ENCODE results near the gene TPI1. TPM values are rescaled to one million over a fixed set of nuclear protein-coding genes. Genes with fewer than 3 reads are reported as not detected.

Gene TPI1
- 482 TPM for total RNA-seq

DNA sequence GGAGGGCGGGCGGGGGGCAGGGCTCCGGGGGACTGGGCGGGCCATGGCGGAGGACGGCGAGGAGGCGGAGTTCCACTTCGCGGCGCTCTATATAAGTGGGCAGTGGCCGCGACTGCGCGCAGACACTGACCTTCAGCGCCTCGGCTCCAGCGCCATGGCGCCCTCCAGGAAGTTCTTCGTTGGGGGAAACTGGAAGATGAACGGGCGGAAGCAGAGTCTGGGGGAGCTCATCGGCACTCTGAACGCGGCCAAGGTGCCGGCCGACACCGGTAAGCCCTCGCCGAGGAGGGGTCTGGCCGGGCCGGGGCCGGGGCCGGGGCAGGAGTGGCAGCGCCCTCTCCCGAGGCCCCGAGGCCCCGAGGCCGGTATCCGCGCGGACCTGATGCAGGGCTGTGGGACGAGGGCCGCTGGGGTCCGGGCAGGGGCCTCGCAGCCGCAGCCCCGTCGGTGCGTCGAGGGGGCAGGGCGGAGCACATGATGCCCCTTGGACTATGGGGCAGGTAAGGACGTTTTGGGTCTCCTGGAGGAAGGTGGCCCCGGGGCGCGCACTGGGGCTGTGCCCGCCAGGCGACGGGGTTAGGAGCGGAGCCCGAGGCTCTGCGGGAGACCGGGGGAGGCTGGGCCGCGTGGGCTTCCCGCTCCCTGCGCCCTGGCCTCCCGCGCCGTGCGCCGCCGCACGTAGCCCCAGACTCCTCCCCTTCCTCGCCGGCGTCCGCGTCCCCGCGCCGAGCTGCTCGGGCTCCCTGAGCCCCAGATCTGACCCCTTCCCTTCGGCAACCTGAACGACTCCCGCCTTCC is at the start of gene TPI1:
TSS of gene TPI1 (plus strand) at position 119 of the 798 bp plus-strand sequence. CDS start at position 155, 36 bp downstream.
- peak within 1 kb of the TSS; percentile 99 for H3K27ac ChIP-seq
- intact Hi-C loops (cut with DNase I) = loop anchor here (1.0 to 2.0 kb wide), 4 partner anchors 15 to 76 kb away; partner anchors contain the start of genes LRRC23, RNU7-1 and USP5
- no peaks in the 10 kb centered on the region for H3K9me3 ChIP-seq
- peaks cover 43 to 48% of the 10 kb centered on the region in 2 donors for H3K36me3 ChIP-seq
- DNase-seq (ENCODE audit: low spot score in 2 of 2) = no peak
- peak within 1 kb of the TSS; percentile 91 to 94 for H3K4me3 ChIP-seq
- TF ChIP-seq CTCF (IDR thresholded peaks at IDR 0.05) = peak in 2 of 3 experiments; percentile 3 to 11
- H3K27me3 ChIP-seq = no peaks in the 10 kb centered on the region
- peaks cover 14 to 40% of the 10 kb centered on the region in 2 donors for H3K4me1 ChIP-seq

GRCh38 chr12:6817662-6818157 is 49.6 kb upstream of the TPI1 start:
- Histone ChIP-seq H3K27ac (no peak overlapping the region), H3K36me3 (no peaks in the 10 kb centered on the region), H3K27me3 (no peaks in the 10 kb centered on the region), H3K4me1 (peaks cover 3 to 7% of the 10 kb centered on the region in 2 donors), H3K9me3 (no peaks in the 10 kb centered on the region), H3K4me3 (no peak overlapping the region)
- no peak for TF ChIP-seq CTCF (IDR thresholded peaks at IDR 0.05)
- intact Hi-C loops (cut with DNase I) = no loop called here
- DNase-seq (ENCODE audit: low spot score in 2 of 2) = no peak

- no peak for TF ChIP-seq CTCF (IDR thresholded peaks at IDR 0.05)
- Histone ChIP-seq H3K9me3 (no peaks in the 10 kb centered on the region), H3K4me3 (no peak overlapping the region), H3K4me1 (peaks cover 3 to 7% of the 10 kb centered on the region in 2 donors), H3K36me3 (no peaks in the 10 kb centered on the region), H3K27ac (no peak overlapping the region), H3K27me3 (no peaks in the 10 kb centered on the region)
- no peak for DNase-seq (ENCODE audit: low spot score in 2 of 2)
- intact Hi-C loops (cut with DNase I) = no loop called here
Observed at GRCh38 chr12:6818222-6818621, 49.1 kb upstream of the TPI1 start.

DNA sequence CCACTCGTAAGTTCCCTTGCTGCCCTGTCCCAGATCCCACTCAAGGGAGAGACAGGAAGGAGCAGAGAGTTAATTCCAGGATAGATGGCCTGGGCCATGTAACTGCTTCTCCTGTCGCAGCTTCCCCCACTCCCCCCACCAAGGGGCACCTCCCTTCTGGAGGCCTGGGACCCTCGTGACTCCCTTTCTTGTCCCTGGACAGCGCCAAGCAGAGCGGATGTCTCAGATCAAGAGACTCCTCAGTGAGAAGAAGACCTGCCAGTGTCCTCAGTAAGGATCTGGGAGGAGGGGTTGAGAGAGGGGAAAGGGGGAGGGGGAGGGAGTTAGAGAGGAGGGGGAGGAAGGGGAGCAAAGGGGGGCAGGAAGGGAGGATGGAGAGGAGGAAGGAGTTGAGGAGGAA is 48.7 kb upstream of the TPI1 start:
- Histone ChIP-seq H3K4me3 (no peak overlapping the region), H3K4me1 (peaks cover 3 to 7% of the 10 kb centered on the region in 2 donors), H3K27ac (no peak overlapping the region), H3K36me3 (no peaks in the 10 kb centered on the region), H3K9me3 (no peaks in the 10 kb centered on the region), H3K27me3 (peaks cover 1% of the 10 kb centered on the region)
- no peak for DNase-seq (ENCODE audit: low spot score in 2 of 2)
- no peak for TF ChIP-seq CTCF (IDR thresholded peaks at IDR 0.05)
- intact Hi-C loops (cut with DNase I) = no loop called here

DNA sequence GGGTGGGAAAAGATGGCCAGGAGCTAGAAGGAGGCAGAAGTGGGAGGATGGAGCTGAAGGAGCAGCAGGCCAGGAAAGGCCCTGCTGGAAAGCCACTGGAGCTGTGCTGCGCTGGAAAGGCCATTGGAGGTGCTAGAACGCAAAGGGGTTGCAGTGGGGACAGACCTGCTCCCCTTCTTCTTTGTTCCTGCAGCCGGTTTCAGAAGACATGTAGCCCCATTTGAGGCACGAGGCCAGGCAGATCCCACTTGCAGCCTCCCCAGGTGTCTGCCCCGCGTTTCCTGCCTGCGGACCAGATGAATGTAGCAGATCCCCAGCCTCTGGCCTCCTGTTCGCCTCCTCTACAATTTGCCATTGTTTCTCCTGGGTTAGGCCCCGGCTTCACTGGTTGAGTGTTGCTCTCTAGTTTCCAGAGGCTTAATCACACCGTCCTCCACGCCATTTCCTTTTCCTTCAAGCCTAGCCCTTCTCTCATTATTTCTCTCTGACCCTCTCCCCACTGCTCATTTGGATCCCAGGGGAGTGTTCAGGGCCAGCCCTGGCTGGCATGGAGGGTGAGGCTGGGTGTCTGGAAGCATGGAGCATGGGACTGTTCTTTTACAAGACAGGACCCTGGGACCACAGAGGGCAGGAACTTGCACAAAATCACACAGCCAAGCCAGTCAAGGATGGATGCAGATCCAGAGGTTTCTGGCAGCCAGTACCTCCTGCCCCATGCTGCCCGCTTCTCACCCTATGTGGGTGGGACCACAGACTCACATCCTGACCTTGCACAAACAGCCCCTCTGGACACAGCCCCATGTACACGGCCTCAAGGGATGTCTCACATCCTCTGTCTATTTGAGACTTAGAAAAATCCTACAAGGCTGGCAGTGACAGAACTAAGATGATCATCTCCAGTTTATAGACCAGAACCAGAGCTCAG is 48.0 kb upstream of the TPI1 start:
- no peak overlapping the region for H3K27ac ChIP-seq
- no peak for DNase-seq (ENCODE audit: low spot score in 2 of 2)
- H3K27me3 ChIP-seq = peaks cover 7% of the 10 kb centered on the region
- H3K9me3 ChIP-seq = no peaks in the 10 kb centered on the region
- intact Hi-C loops (cut with DNase I) = no loop called here
- H3K36me3 ChIP-seq = no peaks in the 10 kb centered on the region
- TF ChIP-seq CTCF (IDR thresholded peaks at IDR 0.05) = no peak
- peaks cover 3 to 7% of the 10 kb centered on the region in 2 donors for H3K4me1 ChIP-seq
- no peak overlapping the region for H3K4me3 ChIP-seq
